ENCODE measurements around the gene GPBP1.

DNA sequence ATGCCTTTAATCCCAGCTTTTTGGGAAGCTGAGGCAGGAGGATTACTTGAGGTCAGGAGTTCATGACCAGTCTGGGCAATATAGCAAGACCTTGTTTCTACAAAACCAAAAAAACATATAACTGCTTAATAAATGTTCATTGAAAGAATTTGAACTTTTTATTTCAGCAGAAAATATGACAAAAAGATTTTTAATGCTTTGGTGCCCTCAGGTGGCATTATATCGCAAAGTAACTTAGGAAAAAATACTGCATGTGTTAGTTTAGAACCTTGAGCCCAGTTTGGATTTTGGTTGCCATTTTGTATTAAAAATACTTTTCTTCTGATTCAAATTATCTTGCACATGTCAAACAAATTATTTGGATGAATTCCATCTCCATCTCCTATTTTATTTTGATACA is 103.2 kb downstream of the GPBP1 start:
- no peak for TF ChIP-seq CTCF (IDR thresholded peaks at IDR 0.05)
- no peak for TF ChIP-seq POLR2A (IDR thresholded peaks at IDR 0.05)
- no peak for TF ChIP-seq POLR2AphosphoS5 (IDR thresholded peaks at IDR 0.05)
